Breast epithelium (tissue), 4 donors: Measurements from ENCODE around the gene AZU1. TPM values are rescaled to one million over a fixed set of nuclear protein-coding genes. Genes with fewer than 3 reads are reported as not detected.

ENCODE experiments used
- DNase-seq, 2 donors: peaks; one replicate each; pipeline ENCODE4 v3.0.0-alpha.2; 2019; ENCODE audit warnings: low spot score in 2 of 2
- H3K27ac ChIP-seq, 2 donors: fragments of 200-600 bp; sonication (generic) in 1 of 2; one replicate each; pipeline ENCODE4 v1.5.1; 2016 to 2019; ENCODE audit warnings: mild to moderate bottlenecking in 1 of 2
- H3K27me3 ChIP-seq, 2 donors: fragments of 200-600 bp; sonication (generic) in 1 of 2; one replicate each; pipeline versions ENCODE4 v1.5.1 to v1.6.0; 2017 to 2019; ENCODE audit warnings: control low read depth in 1 of 2, mild to moderate bottlenecking in 1 of 2
- H3K36me3 ChIP-seq: fragments of 200-600 bp; one replicate; pipeline ENCODE4 v1.5.1; 2019
- H3K4me1 ChIP-seq, 2 donors: fragments of 200-600 bp; sonication (generic); one replicate each; pipeline ENCODE4 v1.5.1; 2016 to 2019; ENCODE audit warnings: control low read depth in 1 of 2
- H3K4me3 ChIP-seq, 3 donors: fragments of 200-600 bp; sonication (generic); 1 replicate in 2 of 3; 2 replicates in 1 of 3; pipeline ENCODE4 v1.5.1; 2016 to 2019; ENCODE audit warnings: mild to moderate bottlenecking in 3 of 3, moderate library complexity in 2 of 3
- H3K9me3 ChIP-seq, 2 donors: fragments of 200-600 bp; sonication (generic) in 1 of 2; one replicate each; pipeline ENCODE4 v1.5.1; 2016 to 2019; ENCODE audit warnings: control low read depth in 1 of 2
- CTCF ChIP-seq, 3 donors: fragments of 450-650 bp; IDR thresholded peaks; one replicate each; pipeline ENCODE4 v1.5.1; 2016 to 2017; ENCODE audit warnings: antibody characterized with exemption in 3 of 3, mild to moderate bottlenecking in 3 of 3, moderate library complexity in 3 of 3
- POLR2A ChIP-seq: fragments of 450-650 bp; IDR thresholded peaks from one replicate; pipeline ENCODE4 v1.6.1; 2016; ENCODE audit warnings: antibody characterized with exemption, mild to moderate bottlenecking, moderate library complexity
- POLR2AphosphoS5 ChIP-seq, 3 donors: sonication (generic); formaldehyde crosslinking; IDR thresholded peaks; one replicate each; pipeline ENCODE4 v1.6.1; 2017; ENCODE audit warnings: antibody characterized with exemption in 3 of 3
- intact Hi-C: fragments of 100-400 bp; cut with DNase I; formaldehyde crosslinking; loops from one replicate; pipeline ENCODE4 v1.15.1; 2023; ENCODE audit warnings: low total_unique reads
- total RNA-seq, 3 donors: library from RNA; depleted of rRNA; stranded (reverse); fragments of >200 nt; gene quantifications; one replicate each; pipeline ENCODE4 v1.1.0, GENCODE V29; 2016

Gene AZU1
- total RNA-seq, 3 donors from 2014 or later: 0.29 TPM; not detected in 2

- H3K27ac ChIP-seq: no peak overlapping the region
- no peaks in the 10 kb centered on the region for H3K9me3 ChIP-seq
- TF ChIP-seq POLR2A (no peak), CTCF (IDR thresholded peaks at IDR 0.05) (no peak), POLR2AphosphoS5 (IDR thresholded peaks at IDR 0.05) (no peak)
- no peak for DNase-seq
- no peaks in the 10 kb centered on the region for H3K36me3 ChIP-seq
- no peaks in the 10 kb centered on the region for H3K4me1 ChIP-seq
- intact Hi-C loops: no loop called here
- no peak overlapping the region for H3K4me3 ChIP-seq
- no peaks in the 10 kb centered on the region for H3K27me3 ChIP-seq
Observed at GRCh38 chr19:867301-867793, 39.7 kb downstream of the AZU1 start.

- Histone ChIP-seq H3K36me3 (no peaks in the 10 kb centered on the region), H3K27ac (peak overlapping the region; percentile 87 to 93), H3K4me1 (no peaks in the 10 kb centered on the region), H3K27me3 (no peaks in the 10 kb centered on the region), H3K9me3 (no peaks in the 10 kb centered on the region), H3K4me3 (no peak overlapping the region)
- intact Hi-C loops: no loop called here
- DNase-seq: no peak
- TF ChIP-seq CTCF (IDR thresholded peaks at IDR 0.05) (no peak), POLR2A (no peak), POLR2AphosphoS5 (IDR thresholded peaks at IDR 0.05) (no peak)
Observed at GRCh38 chr19:867855-868457, 40.3 kb downstream of the AZU1 start.

- Histone ChIP-seq H3K4me1 (no peaks in the 10 kb centered on the region), H3K27me3 (no peaks in the 10 kb centered on the region), H3K9me3 (no peaks in the 10 kb centered on the region), H3K27ac (peak overlapping the region; percentile 87 to 93), H3K4me3 (no peak overlapping the region), H3K36me3 (no peaks in the 10 kb centered on the region)
- no peak for DNase-seq
- intact Hi-C loops: no loop called here
- TF ChIP-seq CTCF (IDR thresholded peaks at IDR 0.05): no peak
- TF ChIP-seq POLR2A: no peak
- TF ChIP-seq POLR2AphosphoS5 (IDR thresholded peaks at IDR 0.05): no peak
Observed at GRCh38 chr19:868458-869244, 41.0 kb downstream of the AZU1 start.

GRCh38 chr19:869245-870177, 41.9 kb downstream of the AZU1 start:
- Histone ChIP-seq H3K27ac (peak overlapping the region; percentile 87 to 93), H3K36me3 (no peaks in the 10 kb centered on the region), H3K9me3 (no peaks in the 10 kb centered on the region), H3K4me1 (no peaks in the 10 kb centered on the region), H3K27me3 (no peaks in the 10 kb centered on the region), H3K4me3 (no peak overlapping the region)
- no peak for DNase-seq
- TF ChIP-seq POLR2A: no peak
- no peak for TF ChIP-seq CTCF (IDR thresholded peaks at IDR 0.05)
- TF ChIP-seq POLR2AphosphoS5 (IDR thresholded peaks at IDR 0.05): peak; percentile 30 to 32 (median 31)
- intact Hi-C loops: no loop called here
